HUES64 (cell line): ENCODE data around the gene GUCY1B1.

Source experiments
- H3K27ac ChIP-seq: 2 replicates; pipeline ENCODE4 v1.7.0; 2013; ENCODE audit warnings: low read depth, low read length, inconsistent platforms
- H3K27me3 ChIP-seq: 2 replicates; pipeline ENCODE4 v1.6.1; 2013; ENCODE audit warnings: mild to moderate bottlenecking, low read length; ENCODE audit not compliant: insufficient read depth
- H3K36me3 ChIP-seq: 2 replicates; pipeline ENCODE4 v1.6.1; 2013; ENCODE audit warnings: mild to moderate bottlenecking, low read length; ENCODE audit not compliant: insufficient read depth
- H3K4me1 ChIP-seq: 2 replicates; pipeline ENCODE4 v1.6.1; 2013; ENCODE audit warnings: mild to moderate bottlenecking, low read length, moderate library complexity; ENCODE audit not compliant: insufficient read depth
- H3K4me3 ChIP-seq: 2 replicates; pipeline ENCODE4 v1.5.1; 2013; ENCODE audit warnings: mild to moderate bottlenecking, low read length, moderate library complexity
- H3K9ac ChIP-seq: 2 replicates; pipeline ENCODE4 v1.6.1; 2013; ENCODE audit warnings: mild to moderate bottlenecking, low read depth, low read length
- H3K9me3 ChIP-seq: 2 replicates; pipeline ENCODE4 v1.6.1; 2013; ENCODE audit warnings: low read depth, low read length; ENCODE audit not compliant: insufficient read depth
- WGBS: fragments of 150-250, 120-280 bp; methylation state at CpG from one replicate; pipeline ENCODE4 v1.1.7; 2013; ENCODE audit warnings: missing lambda C conversion rate; 5-methylcytosine and 5-hydroxymethylcytosine counted together

The GUCY1B1 gene

GRCh38 chr4:155762334-155762733 lies 3.5 kb downstream of the GUCY1B1 start:
- Histone ChIP-seq H3K27me3 (peaks cover 35% of the 10 kb centered on the region), H3K4me3 (no peak overlapping the region), H3K36me3 (no peaks in the 10 kb centered on the region), H3K27ac (no peak overlapping the region), H3K4me1 (peaks cover 7% of the 10 kb centered on the region; the same call in 1 of the 2 replicates), H3K9ac (no peak overlapping the region), H3K9me3 (no peaks in the 10 kb centered on the region)

- no peak overlapping the region for H3K9ac ChIP-seq
- H3K9me3 ChIP-seq: no peaks in the 10 kb centered on the region
- peaks cover 7% of the 10 kb centered on the region; the same call in 1 of the 2 replicates for H3K4me1 ChIP-seq
- no CpG with 5 or more reads among the region's 2 CpGs for WGBS
- no peaks in the 10 kb centered on the region for H3K36me3 ChIP-seq
- peaks cover 24% of the 10 kb centered on the region for H3K27me3 ChIP-seq
- H3K4me3 ChIP-seq: no peak overlapping the region
- no peak overlapping the region for H3K27ac ChIP-seq
Measured at GRCh38 chr4:155763551-155763950, 4.7 kb downstream of the GUCY1B1 start.

GRCh38 chr4:155765149-155765548 lies 6.3 kb downstream of the GUCY1B1 start:
- peaks cover 15% of the 10 kb centered on the region; the same call in 1 of the 2 replicates for H3K4me1 ChIP-seq
- no peak overlapping the region for H3K27ac ChIP-seq
- H3K27me3 ChIP-seq: peaks cover 10% of the 10 kb centered on the region
- no peak overlapping the region for H3K9ac ChIP-seq
- no peak overlapping the region for H3K4me3 ChIP-seq
- no peaks in the 10 kb centered on the region for H3K36me3 ChIP-seq
- H3K9me3 ChIP-seq: no peaks in the 10 kb centered on the region
- WGBS: 93% methylated on average over 3 of the region's 3 CpGs

- Histone ChIP-seq H3K27ac (no peak overlapping the region), H3K9me3 (no peaks in the 10 kb centered on the region), H3K4me3 (no peak overlapping the region), H3K4me1 (peaks cover 15% of the 10 kb centered on the region; the same call in 1 of the 2 replicates), H3K9ac (no peak overlapping the region), H3K36me3 (no peaks in the 10 kb centered on the region), H3K27me3 (no peaks in the 10 kb centered on the region)
- 98% methylated on average over 2 of the region's 2 CpGs for WGBS
Measured at GRCh38 chr4:155766622-155767021, 7.8 kb downstream of the GUCY1B1 start.

GRCh38 chr4:155768370-155768769 lies 9.5 kb downstream of the GUCY1B1 start:
- Histone ChIP-seq H3K27me3 (no peaks in the 10 kb centered on the region), H3K9ac (no peak overlapping the region), H3K4me3 (no peak overlapping the region), H3K9me3 (no peaks in the 10 kb centered on the region), H3K4me1 (peaks cover 8% of the 10 kb centered on the region; the same call in 1 of the 2 replicates), H3K36me3 (no peaks in the 10 kb centered on the region), H3K27ac (no peak overlapping the region)

GRCh38 chr4:155769090-155769489 lies 10.3 kb downstream of the GUCY1B1 start:
- peaks cover 8% of the 10 kb centered on the region; the same call in 1 of the 2 replicates for H3K4me1 ChIP-seq
- H3K9ac ChIP-seq: no peak overlapping the region
- H3K27me3 ChIP-seq: no peaks in the 10 kb centered on the region
- H3K9me3 ChIP-seq: no peaks in the 10 kb centered on the region
- H3K4me3 ChIP-seq: no peak overlapping the region
- H3K27ac ChIP-seq: no peak overlapping the region
- WGBS: 87% methylated on average over 2 of the region's 2 CpGs
- H3K36me3 ChIP-seq: no peaks in the 10 kb centered on the region

- no peaks in the 10 kb centered on the region for H3K9me3 ChIP-seq
- no peaks in the 10 kb centered on the region for H3K36me3 ChIP-seq
- peaks cover 8% of the 10 kb centered on the region for H3K4me1 ChIP-seq
- H3K9ac ChIP-seq: no peak overlapping the region
- no peak overlapping the region for H3K4me3 ChIP-seq
- H3K27me3 ChIP-seq: no peaks in the 10 kb centered on the region
- no peak overlapping the region for H3K27ac ChIP-seq
- 92% methylated on average over 8 of the region's 8 CpGs for whole genome bisulfite sequencing
Measured at GRCh38 chr4:155772459-155773195, 13.8 kb downstream of the GUCY1B1 start.

- Histone ChIP-seq H3K36me3 (no peaks in the 10 kb centered on the region), H3K9me3 (no peaks in the 10 kb centered on the region)
- 96% methylated on average over 3 of the region's 4 CpGs for WGBS
Measured at GRCh38 chr4:155773196-155773800, 14.5 kb downstream of the GUCY1B1 start.

GRCh38 chr4:155774033-155774432 lies 15.2 kb downstream of the GUCY1B1 start:
- H3K36me3 ChIP-seq: no peaks in the 10 kb centered on the region
- H3K4me3 ChIP-seq: no peak overlapping the region
- H3K27ac ChIP-seq: no peak overlapping the region
- peaks cover 4% of the 10 kb centered on the region; the same call in 1 of the 2 replicates for H3K4me1 ChIP-seq
- no peak overlapping the region for H3K9ac ChIP-seq
- WGBS: 93% methylated on average over 4 of the region's 4 CpGs
- H3K27me3 ChIP-seq: no peaks in the 10 kb centered on the region
- no peaks in the 10 kb centered on the region for H3K9me3 ChIP-seq

More at GRCh38 chr4:155773196-155773800, 14.5 kb downstream of the GUCY1B1 start:
- no peak overlapping the region for H3K27ac ChIP-seq
- no peak overlapping the region for H3K4me3 ChIP-seq
- H3K27me3 ChIP-seq: no peaks in the 10 kb centered on the region
- H3K4me1 ChIP-seq: peaks cover 8% of the 10 kb centered on the region; the same call in 1 of the 2 replicates
- H3K9ac ChIP-seq: no peak overlapping the region

GRCh38 chr4:155777971-155778735 lies 19.3 kb downstream of the GUCY1B1 start:
- no peak overlapping the region for H3K9ac ChIP-seq
- no peaks in the 10 kb centered on the region for H3K9me3 ChIP-seq
- no peak overlapping the region for H3K27ac ChIP-seq
- H3K36me3 ChIP-seq: no peaks in the 10 kb centered on the region
- no peak overlapping the region for H3K4me3 ChIP-seq
- no peaks in the 10 kb centered on the region for H3K27me3 ChIP-seq
- H3K4me1 ChIP-seq: peaks cover 4% of the 10 kb centered on the region; the same call in 1 of the 2 replicates
- 88% methylated on average over 1 of the region's 3 CpGs for WGBS

- Histone ChIP-seq H3K4me3 (no peak overlapping the region), H3K36me3 (no peaks in the 10 kb centered on the region), H3K27ac (no peak overlapping the region), H3K9ac (no peak overlapping the region), H3K27me3 (no peaks in the 10 kb centered on the region), H3K9me3 (no peaks in the 10 kb centered on the region), H3K4me1 (peaks cover 4% of the 10 kb centered on the region; the same call in 1 of the 2 replicates)
- 83% methylated on average over 1 of the region's 1 CpG for WGBS
Measured at GRCh38 chr4:155780775-155781174, 22.0 kb downstream of the GUCY1B1 start.
